Suprapubic skin (tissue), 3 donors: ENCODE results near the gene RARRES1.

ENCODE experiments used
- CTCF ChIP-seq, 2 donors: fragments of 200-600 bp in 1 of 2; fragments of 450-650 bp in 1 of 2; sonication (generic) in 1 of 2; IDR thresholded peaks; one replicate each; pipeline ENCODE4 v1.5.1; 2016 to 2019; ENCODE audit warnings: antibody characterized with exemption in 2 of 2, mild to moderate bottlenecking in 1 of 2, moderate library complexity in 1 of 2
- POLR2AphosphoS5 ChIP-seq, 3 donors: sonication (generic); formaldehyde crosslinking; IDR thresholded peaks; one replicate each; pipeline ENCODE4 v1.6.1; 2017; ENCODE audit warnings: antibody characterized with exemption in 3 of 3

- TF ChIP-seq CTCF (IDR thresholded peaks at IDR 0.05) = no peak
- TF ChIP-seq POLR2AphosphoS5 (IDR thresholded peaks at IDR 0.05) = no peak
Observed at GRCh38 chr3:158775426-158776410, 43.5 kb upstream of the RARRES1 start.
